ENCODE results near the gene NUP188.

NUP188 gene

DNA sequence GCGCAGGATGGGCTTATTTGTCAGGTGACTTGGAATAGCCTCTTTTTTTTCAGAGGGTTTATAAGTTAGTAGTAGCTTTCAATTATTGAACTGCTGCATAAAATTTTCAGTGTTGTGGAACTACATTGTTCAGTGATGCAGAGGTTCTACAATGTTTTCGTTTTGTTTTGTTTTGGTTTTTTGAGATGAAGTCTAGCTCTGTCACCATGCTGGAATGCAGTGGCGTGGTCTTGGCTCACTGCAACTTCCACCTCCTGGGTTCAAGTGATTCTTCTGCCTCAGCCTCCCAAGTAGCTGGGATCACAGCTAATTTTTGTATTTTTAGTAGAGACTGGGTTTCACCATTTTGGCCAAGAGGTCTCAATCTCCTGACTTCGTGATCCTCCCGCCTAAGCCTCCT is 22.0 kb downstream of the NUP188 start:
- H3K79me2 ChIP-seq (ENCODE audit: control insufficient read depth, low read length): peaks cover 2% of the 10 kb centered on the region; the same call in 1 of the 2 replicates
- H4K20me1 ChIP-seq (ENCODE audit: control insufficient read depth, insufficient read depth, low read depth, low read length): no peaks in the 10 kb centered on the region
- H3K4me1 ChIP-seq (ENCODE audit: control insufficient read depth, low read length): no peaks in the 10 kb centered on the region; the same call in 1 of the 2 replicates
- H3K27ac ChIP-seq (ENCODE audit: low read depth, low read length): no peak overlapping the region
- H3K9me3 ChIP-seq (ENCODE audit: control insufficient read depth, insufficient read depth, low read length): no peaks in the 10 kb centered on the region
- no peak overlapping the region for H3K4me2 ChIP-seq (ENCODE audit: low read length)
- no peak overlapping the region for H3K4me3 ChIP-seq (ENCODE audit: low read length)
- no peaks in the 10 kb centered on the region for H3F3A ChIP-seq (ENCODE audit: control insufficient read depth, insufficient read depth)
- no peaks in the 10 kb centered on the region for H3K27me3 ChIP-seq (ENCODE audit: control insufficient read depth, low read length)
- H3K36me3 ChIP-seq (ENCODE audit: control insufficient read depth, low read length): peaks cover 85% of the 10 kb centered on the region
- TF ChIP-seq EZH2phosphoT487 (IDR thresholded peaks at IDR 0.05; ENCODE audit: borderline replicate concordance, low read length): no peak
- TF ChIP-seq, protein P1, sequence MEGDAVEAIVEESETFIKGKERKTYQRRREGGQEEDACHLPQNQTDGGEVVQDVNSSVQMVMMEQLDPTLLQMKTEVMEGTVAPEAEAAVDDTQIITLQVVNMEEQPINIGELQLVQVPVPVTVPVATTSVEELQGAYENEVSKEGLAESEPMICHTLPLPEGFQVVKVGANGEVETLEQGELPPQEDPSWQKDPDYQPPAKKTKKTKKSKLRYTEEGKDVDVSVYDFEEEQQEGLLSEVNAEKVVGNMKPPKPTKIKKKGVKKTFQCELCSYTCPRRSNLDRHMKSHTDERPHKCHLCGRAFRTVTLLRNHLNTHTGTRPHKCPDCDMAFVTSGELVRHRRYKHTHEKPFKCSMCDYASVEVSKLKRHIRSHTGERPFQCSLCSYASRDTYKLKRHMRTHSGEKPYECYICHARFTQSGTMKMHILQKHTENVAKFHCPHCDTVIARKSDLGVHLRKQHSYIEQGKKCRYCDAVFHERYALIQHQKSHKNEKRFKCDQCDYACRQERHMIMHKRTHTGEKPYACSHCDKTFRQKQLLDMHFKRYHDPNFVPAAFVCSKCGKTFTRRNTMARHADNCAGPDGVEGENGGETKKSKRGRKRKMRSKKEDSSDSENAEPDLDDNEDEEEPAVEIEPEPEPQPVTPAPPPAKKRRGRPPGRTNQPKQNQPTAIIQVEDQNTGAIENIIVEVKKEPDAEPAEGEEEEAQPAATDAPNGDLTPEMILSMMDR (IDR thresholded peaks at IDR 0.05; ENCODE audit: low read depth, low read length, poor library complexity, severe bottlenecking): no peak
- no peaks in the 10 kb centered on the region for H3K9me2 ChIP-seq (replicated peaks; ENCODE audit: control insufficient read depth, low read length)

DNA sequence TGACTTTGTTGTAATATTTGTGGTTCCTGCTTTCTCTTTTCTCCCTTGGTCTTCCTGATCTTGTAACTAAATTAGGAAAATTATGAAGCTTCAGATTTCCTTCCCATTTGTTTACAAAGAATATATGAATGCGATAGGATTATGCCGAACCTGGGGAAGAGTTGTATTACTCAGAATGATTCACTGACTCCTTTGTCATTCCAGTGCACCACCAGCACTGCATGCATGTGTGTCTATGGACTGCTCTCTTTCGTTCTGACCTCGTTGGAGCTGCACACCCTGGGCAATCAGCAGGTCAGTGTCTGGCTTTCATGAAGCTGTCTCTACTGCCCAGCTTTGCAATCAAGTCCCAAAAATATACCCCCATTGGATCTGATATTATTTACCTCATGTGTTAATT is 25.5 kb downstream of the NUP188 start:
- no peak overlapping the region for H3K27ac ChIP-seq (ENCODE audit: low read depth, low read length)
- no peaks in the 10 kb centered on the region for H3K79me2 ChIP-seq (ENCODE audit: control insufficient read depth, low read length)
- peaks cover 92% of the 10 kb centered on the region for H3K36me3 ChIP-seq (ENCODE audit: control insufficient read depth, low read length)
- no peaks in the 10 kb centered on the region for H3K27me3 ChIP-seq (ENCODE audit: control insufficient read depth, low read length)
- H3K4me2 ChIP-seq (ENCODE audit: low read length): no peak overlapping the region
- no peaks in the 10 kb centered on the region for H3K9me3 ChIP-seq (ENCODE audit: control insufficient read depth, insufficient read depth, low read length)
- no peaks in the 10 kb centered on the region for H4K20me1 ChIP-seq (ENCODE audit: control insufficient read depth, insufficient read depth, low read depth, low read length)
- no peaks in the 10 kb centered on the region for H3K9me2 ChIP-seq (replicated peaks; ENCODE audit: control insufficient read depth, low read length)
- H3K4me1 ChIP-seq (ENCODE audit: control insufficient read depth, low read length): no peaks in the 10 kb centered on the region
- no peak for TF ChIP-seq EZH2phosphoT487 (IDR thresholded peaks at IDR 0.05; ENCODE audit: borderline replicate concordance, low read length)
- TF ChIP-seq, protein P1 (IDR thresholded peaks at IDR 0.05; ENCODE audit: low read depth, low read length, poor library complexity, severe bottlenecking): no peak
- H3F3A ChIP-seq (ENCODE audit: control insufficient read depth, insufficient read depth): no peaks in the 10 kb centered on the region
- H3K4me3 ChIP-seq (ENCODE audit: low read length): no peak overlapping the region

DNA sequence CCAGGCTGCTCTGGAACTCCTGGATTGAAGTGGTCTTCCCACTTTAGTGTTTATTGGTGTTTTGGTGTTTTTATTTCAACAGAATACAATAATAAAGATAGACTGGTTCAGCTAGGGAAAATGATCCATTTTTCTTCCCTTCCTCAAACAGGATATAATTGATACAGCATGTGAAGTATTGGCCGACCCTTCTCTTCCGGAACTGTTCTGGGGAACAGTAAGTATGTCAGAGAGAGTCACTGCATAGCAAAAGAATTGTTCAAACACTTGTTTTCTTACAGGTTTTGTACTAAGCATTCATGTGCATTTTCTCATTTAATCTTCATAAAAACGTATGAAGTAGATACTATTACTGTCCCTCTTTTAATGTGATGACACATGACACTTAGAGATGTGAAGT is 31.6 kb downstream of the NUP188 start:
- no peak overlapping the region for H3K4me3 ChIP-seq (ENCODE audit: low read length)
- TF ChIP-seq EZH2phosphoT487 (IDR thresholded peaks at IDR 0.05; ENCODE audit: borderline replicate concordance, low read length): no peak
- TF ChIP-seq, protein P1 (IDR thresholded peaks at IDR 0.05; ENCODE audit: low read depth, low read length, poor library complexity, severe bottlenecking): no peak
- no peak overlapping the region for H3K27ac ChIP-seq (ENCODE audit: low read depth, low read length)
- no peaks in the 10 kb centered on the region for H3K9me3 ChIP-seq (ENCODE audit: control insufficient read depth, insufficient read depth, low read length)
- no peaks in the 10 kb centered on the region for H3K4me1 ChIP-seq (ENCODE audit: control insufficient read depth, low read length)
- H3K27me3 ChIP-seq (ENCODE audit: control insufficient read depth, low read length): no peaks in the 10 kb centered on the region
- H3K79me2 ChIP-seq (ENCODE audit: control insufficient read depth, low read length): no peaks in the 10 kb centered on the region
- H3K36me3 ChIP-seq (ENCODE audit: control insufficient read depth, low read length): peaks cover 83% of the 10 kb centered on the region
- H3K9me2 ChIP-seq (replicated peaks; ENCODE audit: control insufficient read depth, low read length): no peaks in the 10 kb centered on the region
- no peaks in the 10 kb centered on the region for H3F3A ChIP-seq (ENCODE audit: control insufficient read depth, insufficient read depth)
- no peak overlapping the region for H3K4me2 ChIP-seq (ENCODE audit: low read length)
- H4K20me1 ChIP-seq (ENCODE audit: control insufficient read depth, insufficient read depth, low read depth, low read length): no peaks in the 10 kb centered on the region

Data from DOHH2 (cell line).